ENCODE measurements around the gene FITM2. TPM values are rescaled to one million over a fixed set of nuclear protein-coding genes. Genes with fewer than 3 reads are reported as not detected.

The FITM2 gene, protein sequence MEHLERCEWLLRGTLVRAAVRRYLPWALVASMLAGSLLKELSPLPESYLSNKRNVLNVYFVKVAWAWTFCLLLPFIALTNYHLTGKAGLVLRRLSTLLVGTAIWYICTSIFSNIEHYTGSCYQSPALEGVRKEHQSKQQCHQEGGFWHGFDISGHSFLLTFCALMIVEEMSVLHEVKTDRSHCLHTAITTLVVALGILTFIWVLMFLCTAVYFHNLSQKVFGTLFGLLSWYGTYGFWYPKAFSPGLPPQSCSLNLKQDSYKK
- 10 to 100 TPM in 3 of 4 donors, 1 to 10 TPM in 1; 8.3 to 14.2 (median 12.6) TPM for total RNA-seq

GRCh38 chr20:44310664-44311639 is at the start of gene FITM2:
TSS of gene FITM2 (minus strand) at chr20:44311202. CDS start at chr20:44311148, 54 bp downstream.
- H3K27me3 ChIP-seq = no peaks in the 10 kb centered on the region
- intact Hi-C loops (cut with DNase I) = loop anchor here (2.0 to 10.0 kb wide), 2 partner anchors 94 to 196 kb away; no protein-coding TSS in a partner anchor
- DNase-seq = peak; percentile 98 to 99
- WGBS, 2 donors = 4 to 5% methylated on average over 23 to 33 of the region's 70 CpGs
- peak within 1 kb of the TSS; percentile 11 to 80 (median 78) for H3K27ac ChIP-seq
- peak; percentile 85 to 98 (median 93) for TF ChIP-seq CTCF (IDR thresholded peaks at IDR 0.05)
- peak in 1 of 2 donors; percentile 68 for TF ChIP-seq POLR2A (IDR thresholded peaks at IDR 0.05)
- H3K36me3 ChIP-seq = no peaks in the 10 kb centered on the region
- no peaks in the 10 kb centered on the region for H3K9me3 ChIP-seq
- peak within 1 kb of the TSS; percentile 78 to 99 (median 88) for H3K4me3 ChIP-seq (replicated peaks in 1 of 3)
- peaks cover 10 to 12% of the 10 kb centered on the region in 2 donors for H3K4me1 ChIP-seq

- Histone ChIP-seq H3K27me3 (no peaks in the 10 kb centered on the region), H3K4me3 (replicated peaks in 1 of 3) (no peak overlapping the region), H3K9me3 (no peaks in the 10 kb centered on the region), H3K4me1 (no peaks in the 10 kb centered on the region), H3K36me3 (no peaks in the 10 kb centered on the region), H3K27ac (no peak overlapping the region)
- intact Hi-C loops (cut with DNase I) = no loop called here
- TF ChIP-seq CTCF (IDR thresholded peaks at IDR 0.05) = no peak
- TF ChIP-seq POLR2A (IDR thresholded peaks at IDR 0.05) = no peak
- no peak for DNase-seq
These were observed 49.2 kb upstream of the FITM2 start for GRCh38 chr20:44360221-44360620.

DNA sequence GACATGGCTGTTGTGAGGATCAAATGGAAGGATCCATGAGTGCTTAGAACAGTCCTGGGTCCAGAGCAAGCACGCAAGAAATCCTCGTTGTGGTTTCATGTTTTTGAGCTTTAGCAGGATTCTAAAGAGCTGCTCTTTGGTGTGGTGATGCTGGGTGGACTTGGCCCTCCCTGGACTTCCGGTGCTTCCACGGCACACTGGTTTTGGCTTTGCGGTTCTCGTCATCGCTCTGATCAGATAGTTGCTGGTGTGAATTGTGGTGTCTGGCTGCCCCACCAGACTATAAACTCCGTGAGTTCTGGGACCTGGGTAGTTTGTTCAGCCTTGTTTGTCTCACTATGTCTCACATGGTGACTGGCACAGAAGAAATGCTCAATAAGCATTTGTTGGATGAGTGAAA is 47.8 kb upstream of the FITM2 start:
- Histone ChIP-seq H3K27me3 (no peaks in the 10 kb centered on the region), H3K27ac (no peak overlapping the region), H3K9me3 (no peaks in the 10 kb centered on the region), H3K4me3 (replicated peaks in 1 of 3) (no peak overlapping the region), H3K4me1 (no peaks in the 10 kb centered on the region), H3K36me3 (no peaks in the 10 kb centered on the region)
- intact Hi-C loops (cut with DNase I) = no loop called here
- no peak for TF ChIP-seq POLR2A (IDR thresholded peaks at IDR 0.05)
- no peak for TF ChIP-seq CTCF (IDR thresholded peaks at IDR 0.05)
- 84 to 86% methylated on average over 8 of the region's 8 CpGs for WGBS, 2 donors
- DNase-seq = no peak

GRCh38 chr20:44357555-44358125 is 46.6 kb upstream of the FITM2 start:
- DNase-seq = no peak
- no peaks in the 10 kb centered on the region for H3K4me1 ChIP-seq
- 68% methylated on average over 4 of the region's 4 CpGs for WGBS, 2 donors
- H3K27me3 ChIP-seq = no peaks in the 10 kb centered on the region
- H3K36me3 ChIP-seq = no peaks in the 10 kb centered on the region
- H3K9me3 ChIP-seq = no peaks in the 10 kb centered on the region
- TF ChIP-seq POLR2A (IDR thresholded peaks at IDR 0.05) (no peak), CTCF (IDR thresholded peaks at IDR 0.05) (no peak)
- no peak overlapping the region for H3K27ac ChIP-seq
- intact Hi-C loops (cut with DNase I) = no loop called here
- H3K4me3 ChIP-seq (replicated peaks in 1 of 3) = no peak overlapping the region

Data from thyroid gland (tissue), 4 donors.